ENCODE results near the gene RBMS1. TPM values are rescaled to one million over a fixed set of nuclear protein-coding genes. Genes with fewer than 3 reads are reported as not detected.

RBMS1 gene
- polyA plus RNA-seq, 1 experiment = 107 TPM

DNA sequence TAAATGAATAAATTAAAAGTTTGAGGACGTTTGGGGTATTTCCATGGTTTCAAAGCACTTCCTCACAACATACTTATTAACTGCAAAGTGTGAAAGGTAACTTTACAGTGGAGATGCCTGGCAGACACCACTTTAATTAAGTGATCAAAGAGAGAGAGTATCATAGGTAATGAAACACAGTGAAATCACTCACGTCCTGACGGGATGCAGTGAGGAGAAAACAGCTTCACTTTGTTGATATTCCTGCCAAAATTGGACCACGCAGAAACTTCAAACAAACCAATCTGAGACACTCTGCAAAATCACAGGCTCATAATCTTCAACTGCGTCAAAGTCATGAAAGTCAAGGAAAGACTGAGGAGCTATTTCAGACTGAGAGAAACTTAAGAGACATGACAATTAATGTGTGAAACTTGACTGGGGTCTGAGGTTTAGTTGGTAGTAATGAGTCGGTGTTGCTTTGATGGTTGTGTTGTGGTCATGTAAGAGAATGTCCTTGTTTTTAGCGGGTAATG is 227.5 kb downstream of the RBMS1 start:
- ChIA-PET CTCF (interaction anchor here (1.6 to 2.2 kb wide), 3 partner anchors 13 to 156 kb away, joined by 4 to 7 read pairs (median 6); no protein-coding TSS in a partner anchor), POLR2A (no interaction called here)
- Histone ChIP-seq H3K27ac (ENCODE audit: low read depth, low read length) (no peak overlapping the region), H3K9me3 (ENCODE audit: control insufficient read depth, insufficient read depth, low read length) (no peaks in the 10 kb centered on the region), H3K4me3 (ENCODE audit: low read depth, low read length) (no peak overlapping the region), H3K27me3 (ENCODE audit: control insufficient read depth, insufficient read depth, low read length) (no peaks in the 10 kb centered on the region)
- TF ChIP-seq, protein P1, sequence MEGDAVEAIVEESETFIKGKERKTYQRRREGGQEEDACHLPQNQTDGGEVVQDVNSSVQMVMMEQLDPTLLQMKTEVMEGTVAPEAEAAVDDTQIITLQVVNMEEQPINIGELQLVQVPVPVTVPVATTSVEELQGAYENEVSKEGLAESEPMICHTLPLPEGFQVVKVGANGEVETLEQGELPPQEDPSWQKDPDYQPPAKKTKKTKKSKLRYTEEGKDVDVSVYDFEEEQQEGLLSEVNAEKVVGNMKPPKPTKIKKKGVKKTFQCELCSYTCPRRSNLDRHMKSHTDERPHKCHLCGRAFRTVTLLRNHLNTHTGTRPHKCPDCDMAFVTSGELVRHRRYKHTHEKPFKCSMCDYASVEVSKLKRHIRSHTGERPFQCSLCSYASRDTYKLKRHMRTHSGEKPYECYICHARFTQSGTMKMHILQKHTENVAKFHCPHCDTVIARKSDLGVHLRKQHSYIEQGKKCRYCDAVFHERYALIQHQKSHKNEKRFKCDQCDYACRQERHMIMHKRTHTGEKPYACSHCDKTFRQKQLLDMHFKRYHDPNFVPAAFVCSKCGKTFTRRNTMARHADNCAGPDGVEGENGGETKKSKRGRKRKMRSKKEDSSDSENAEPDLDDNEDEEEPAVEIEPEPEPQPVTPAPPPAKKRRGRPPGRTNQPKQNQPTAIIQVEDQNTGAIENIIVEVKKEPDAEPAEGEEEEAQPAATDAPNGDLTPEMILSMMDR (IDR thresholded peaks at IDR 0.05; ENCODE audit: low read depth, low read length) = no peak
- DNase-seq (ENCODE audit: low read depth, low spot score) = no peak

- no peak for DNase-seq (ENCODE audit: low read depth, low spot score)
- H3K27me3 ChIP-seq (ENCODE audit: control insufficient read depth, insufficient read depth, low read length) = no peaks in the 10 kb centered on the region
- H3K4me3 ChIP-seq (ENCODE audit: low read depth, low read length) = no peak overlapping the region
- CTCF ChIA-PET = interaction anchor here (0.6 to 3.7 kb wide), 4 partner anchors 12 to 706 kb away, joined by 3 to 21 read pairs (median 4); no protein-coding TSS in a partner anchor
- H3K9me3 ChIP-seq (ENCODE audit: control insufficient read depth, insufficient read depth, low read length) = no peaks in the 10 kb centered on the region
- POLR2A ChIA-PET = no interaction called here
- H3K27ac ChIP-seq (ENCODE audit: low read depth, low read length) = no peak overlapping the region
- TF ChIP-seq, protein P1 (IDR thresholded peaks at IDR 0.05; ENCODE audit: low read depth, low read length) = no peak
Measured at GRCh38 chr2:160264308-160264707, 229.3 kb downstream of the RBMS1 start.

- ChIA-PET CTCF (interaction anchor here (1.3 to 3.7 kb wide), 2 partner anchors 9 to 152 kb away, joined by 3 to 21 read pairs; no protein-coding TSS in a partner anchor), POLR2A (interaction anchor here (1.0 kb wide), 1 partner anchor 9 kb away, joined by 3 read pairs; no protein-coding TSS in a partner anchor)
- Histone ChIP-seq H3K27ac (ENCODE audit: low read depth, low read length) (no peak overlapping the region), H3K4me3 (ENCODE audit: low read depth, low read length) (no peak overlapping the region), H3K27me3 (ENCODE audit: control insufficient read depth, insufficient read depth, low read length) (no peaks in the 10 kb centered on the region), H3K9me3 (ENCODE audit: control insufficient read depth, insufficient read depth, low read length) (no peaks in the 10 kb centered on the region)
- no peak for DNase-seq (ENCODE audit: low read depth, low spot score)
- TF ChIP-seq, protein P1 (IDR thresholded peaks at IDR 0.05; ENCODE audit: low read depth, low read length) = no peak
Measured at GRCh38 chr2:160261732-160262131, 231.9 kb downstream of the RBMS1 start.

DNA sequence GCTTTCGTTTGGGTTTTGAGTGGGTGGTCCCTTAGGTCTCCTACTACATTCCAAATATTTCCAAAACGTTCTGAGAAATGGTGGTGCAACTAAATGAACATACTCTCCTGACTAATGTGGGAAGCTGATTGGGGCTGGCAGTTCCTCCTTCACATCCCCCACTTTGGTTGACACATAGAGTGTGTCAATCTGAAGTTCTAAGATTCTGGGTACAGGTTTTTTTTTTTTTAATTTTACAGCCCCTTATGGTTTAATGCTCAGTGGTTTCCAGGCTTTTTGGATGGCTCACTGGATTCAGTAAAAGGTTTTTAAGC is 235.2 kb downstream of the RBMS1 start:
- ChIA-PET CTCF (no interaction called here), POLR2A (no interaction called here)
- TF ChIP-seq, protein P1 (IDR thresholded peaks at IDR 0.05; ENCODE audit: low read depth, low read length) = no peak
- H3K27ac ChIP-seq (ENCODE audit: low read depth, low read length) = no peak overlapping the region
- no peaks in the 10 kb centered on the region for H3K27me3 ChIP-seq (ENCODE audit: control insufficient read depth, insufficient read depth, low read length)
- no peaks in the 10 kb centered on the region for H3K9me3 ChIP-seq (ENCODE audit: control insufficient read depth, insufficient read depth, low read length)
- DNase-seq (ENCODE audit: low read depth, low spot score) = no peak
- H3K4me3 ChIP-seq (ENCODE audit: low read depth, low read length) = no peak overlapping the region

GRCh38 chr2:160257743-160258491 is 235.7 kb downstream of the RBMS1 start:
- TF ChIP-seq, protein P1 (IDR thresholded peaks at IDR 0.05; ENCODE audit: low read depth, low read length) = no peak
- ChIA-PET POLR2A (no interaction called here), CTCF (interaction anchor here (1.2 kb wide), 1 partner anchor 148 kb away, joined by 4 read pairs; no protein-coding TSS in a partner anchor)
- Histone ChIP-seq H3K4me3 (ENCODE audit: low read depth, low read length) (no peak overlapping the region), H3K27me3 (ENCODE audit: control insufficient read depth, insufficient read depth, low read length) (no peaks in the 10 kb centered on the region), H3K9me3 (ENCODE audit: control insufficient read depth, insufficient read depth, low read length) (no peaks in the 10 kb centered on the region), H3K27ac (ENCODE audit: low read depth, low read length) (no peak overlapping the region)
- no peak for DNase-seq (ENCODE audit: low read depth, low spot score)
